CD14-positive monocyte (primary cell): ENCODE results near the gene EPAS1. TPM values are rescaled to one million over a fixed set of nuclear protein-coding genes. Genes with fewer than 3 reads are reported as not detected.

Experiments
- DNase-seq, 3 donors: peaks; one replicate each; pipeline ENCODE4 v3.0.0-alpha.2; 2011 to 2022
- H2AFZ ChIP-seq: 2 replicates; pipeline ENCODE4 v1.6.0; 2012; ENCODE audit warnings: mild to moderate bottlenecking, low read depth, low read length, inconsistent platforms; ENCODE audit not compliant: insufficient read depth, poor library complexity, severe bottlenecking
- H3K27ac ChIP-seq, 2 donors: 1 replicate in 1 of 2; 2 replicates in 1 of 2; pipeline ENCODE4 v1.5.1; 2012 to 2013; ENCODE audit warnings: low read length in 2 of 2, control low read depth in 1 of 2, inconsistent platforms in 1 of 2, low read depth in 1 of 2, mild to moderate bottlenecking in 1 of 2
- H3K27me3 ChIP-seq, 2 donors: one replicate each; pipeline versions ENCODE4 v1.6.0 to v1.6.1; 2011 to 2013; ENCODE audit warnings: low read length in 2 of 2; ENCODE audit not compliant: control insufficient read depth in 2 of 2, insufficient read depth in 2 of 2
- H3K36me3 ChIP-seq, 2 donors: replicated peaks in 1 of 2; 1 replicate in 1 of 2; 2 replicates in 1 of 2; pipeline versions ENCODE4 v1.5.1 to v1.6.1; 2012 to 2013; ENCODE audit warnings: low read length in 2 of 2, control low read depth in 1 of 2, inconsistent platforms in 1 of 2, mild to moderate bottlenecking in 1 of 2; ENCODE audit not compliant: insufficient read depth in 2 of 2, control insufficient read depth in 1 of 2
- H3K4me1 ChIP-seq, 2 donors: 1 replicate in 1 of 2; 2 replicates in 1 of 2; pipeline versions ENCODE4 v1.5.1 to v1.6.1; 2012 to 2013; ENCODE audit warnings: low read length in 2 of 2, control low read depth in 1 of 2, inconsistent platforms in 1 of 2, mild to moderate bottlenecking in 1 of 2, moderate library complexity in 1 of 2; ENCODE audit not compliant: insufficient read depth in 2 of 2, control insufficient read depth in 1 of 2
- H3K4me2 ChIP-seq: replicated peaks from 2 replicates; pipeline ENCODE3; 2012; ENCODE audit warnings: low read length, moderate library complexity, mild to moderate bottlenecking; ENCODE audit not compliant: poor library complexity, severe bottlenecking; ENCODE audit errors: extremely low read depth
- H3K4me3 ChIP-seq, 3 experiments: fragments of 200-600 bp in 1 of 3; sonication (generic) in 1 of 3; replicated peaks in 1 of 3; 1 replicate in 2 of 3; 2 replicates in 1 of 3; pipeline ENCODE4 v1.5.1; 2011 to 2013; ENCODE audit warnings: low read length in 3 of 3, mild to moderate bottlenecking in 3 of 3, control low read depth in 2 of 3, low read depth in 2 of 3, inconsistent platforms in 1 of 3, moderate library complexity in 1 of 3
- H3K79me2 ChIP-seq: 2 replicates; pipeline ENCODE4 v1.6.0; 2012; ENCODE audit warnings: mild to moderate bottlenecking, control low read depth, inconsistent platforms, low read length, moderate library complexity; ENCODE audit not compliant: insufficient read depth
- H3K9ac ChIP-seq: 2 replicates; pipeline ENCODE4 v1.6.0; 2017; ENCODE audit warnings: low read length, mild to moderate bottlenecking; ENCODE audit not compliant: insufficient read depth, poor library complexity, severe bottlenecking
- H3K9me3 ChIP-seq, 2 donors: replicated peaks in 1 of 2; 1 replicate in 1 of 2; 2 replicates in 1 of 2; pipeline versions ENCODE4 v1.5.1 to v1.6.1; 2012 to 2013; ENCODE audit warnings: low read length in 2 of 2, control low read depth in 1 of 2; ENCODE audit not compliant: control insufficient read depth in 1 of 2, insufficient read depth in 1 of 2
- H4K20me1 ChIP-seq: 2 replicates; pipeline ENCODE4 v1.6.0; 2012; ENCODE audit warnings: mild to moderate bottlenecking, low read length, control low read depth, moderate library complexity; ENCODE audit not compliant: insufficient read depth
- H3K27ac Mint-ChIP-seq, 7 donors: one replicate each; pipeline ENCODE4 v1.8.0; 2020; ENCODE audit warnings: mild to moderate bottlenecking in 7 of 7, mixed read lengths in 7 of 7, moderate library complexity in 6 of 7, inconsistent platforms in 2 of 7
- H3K27me3 Mint-ChIP-seq, 3 donors: one replicate each; pipeline ENCODE4 v1.8.0; 2021 to 2022; ENCODE audit warnings: low read depth in 3 of 3, mild to moderate bottlenecking in 3 of 3, mixed read lengths in 3 of 3, moderate library complexity in 3 of 3, inconsistent platforms in 1 of 3
- H3K36me3 Mint-ChIP-seq, 2 donors: one replicate each; pipeline ENCODE4 v1.8.0; 2020; ENCODE audit warnings: mixed read lengths in 2 of 2, inconsistent platforms in 1 of 2, mild to moderate bottlenecking in 1 of 2
- H3K4me1 Mint-ChIP-seq: one replicate; pipeline ENCODE4 v1.8.0; 2020; ENCODE audit warnings: mild to moderate bottlenecking, mixed read lengths
- H3K4me3 Mint-ChIP-seq, 2 donors: one replicate each; pipeline ENCODE4 v1.8.0; 2020; ENCODE audit warnings: mild to moderate bottlenecking in 2 of 2, mixed read lengths in 2 of 2, moderate library complexity in 1 of 2
- H3K9me3 Mint-ChIP-seq, 7 donors: one replicate each; pipeline ENCODE4 v1.8.0; 2020 to 2022; ENCODE audit warnings: mixed read lengths in 7 of 7, mild to moderate bottlenecking in 6 of 7, moderate library complexity in 6 of 7, inconsistent platforms in 2 of 7
- whole genome bisulfite sequencing: methylation state at CpG from one replicate; pipeline ENCODE4 v1.1.5; 2013; ENCODE audit warnings: missing lambda C conversion rate; ENCODE audit not compliant: insufficient coverage; 5-methylcytosine and 5-hydroxymethylcytosine counted together
- intact Hi-C, 2 donors: fragments of 100-400 bp; cut with micrococcal nuclease; formaldehyde crosslinking; loops; one replicate each; pipeline versions ENCODE4 v1.15.0 to v1.15.1; 2023
- polyA plus RNA-seq, 3 donors: library from polyadenylated mRNA; depleted of rRNA in 1 of 3; unstranded in 2 of 3; stranded (reverse) in 1 of 3; fragments of 300-500 nt in 2 of 3; fragments of >200 nt in 1 of 3; fragmentation: Illumina TruSeq in 2 of 3; gene quantifications; 1 replicate in 2 of 3; 2 replicates in 1 of 3; pipeline ENCODE4 v1.2.3, GENCODE V29; 2012 to 2021
- TF ChIP-seq, protein P1 (sequence below): fragments of 200-600 bp; IDR thresholded peaks from one replicate; pipeline ENCODE4 v1.8.0; 2022; ENCODE audit warnings: antibody characterized with exemption, mild to moderate bottlenecking

Gene EPAS1
- polyA plus RNA-seq, 3 donors, result 0.11 to 1.0 (median 0.88) TPM

DNA sequence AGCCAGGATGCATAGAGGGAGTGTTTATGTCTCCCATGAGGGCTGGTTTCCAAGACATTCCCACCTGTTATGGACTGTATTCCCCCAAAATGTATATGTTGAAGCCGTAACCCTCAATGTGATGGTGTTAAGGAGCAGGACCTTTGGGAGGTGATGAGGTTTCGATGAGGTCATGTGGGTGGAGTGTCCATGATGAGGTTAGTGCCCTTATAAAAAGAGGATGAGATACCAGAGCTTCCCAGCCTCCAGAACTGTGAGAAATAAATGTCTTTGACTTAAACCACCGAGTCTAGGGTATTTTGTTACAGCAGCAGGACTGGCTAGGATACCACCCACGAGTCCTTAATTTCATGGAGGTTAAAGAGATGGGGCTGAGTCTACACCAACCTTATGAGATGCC, 22.6 kb upstream of the EPAS1 start:
- H3K4me3 ChIP-seq, result no peak overlapping the region
- peaks cover 17% of the 10 kb centered on the region in 2 donors for H3K4me1 ChIP-seq
- H3K4me2 ChIP-seq, result no peak overlapping the region
- peaks cover 10 to 26% (median 10%) of the 10 kb centered on the region in 3 donors for H3K27me3 Mint-ChIP-seq
- WGBS, result 86% methylated on average over 1 of the region's 4 CpGs
- H3K27me3 ChIP-seq, result peaks cover 0 to 19% of the 10 kb centered on the region in 2 donors
- H4K20me1 ChIP-seq, result no peaks in the 10 kb centered on the region
- no peaks in the 10 kb centered on the region for H3K36me3 Mint-ChIP-seq
- no peak overlapping the region for H3K9ac ChIP-seq
- no peak for DNase-seq
- intact Hi-C loops, result no loop called here
- H3K79me2 ChIP-seq, result no peaks in the 10 kb centered on the region
- no peak overlapping the region for H3K4me3 Mint-ChIP-seq
- no peak overlapping the region for H3K27ac Mint-ChIP-seq
- H2AFZ ChIP-seq, result no peak overlapping the region
- H3K9me3 Mint-ChIP-seq, result no peaks in the 10 kb centered on the region
- TF ChIP-seq, protein P1, sequence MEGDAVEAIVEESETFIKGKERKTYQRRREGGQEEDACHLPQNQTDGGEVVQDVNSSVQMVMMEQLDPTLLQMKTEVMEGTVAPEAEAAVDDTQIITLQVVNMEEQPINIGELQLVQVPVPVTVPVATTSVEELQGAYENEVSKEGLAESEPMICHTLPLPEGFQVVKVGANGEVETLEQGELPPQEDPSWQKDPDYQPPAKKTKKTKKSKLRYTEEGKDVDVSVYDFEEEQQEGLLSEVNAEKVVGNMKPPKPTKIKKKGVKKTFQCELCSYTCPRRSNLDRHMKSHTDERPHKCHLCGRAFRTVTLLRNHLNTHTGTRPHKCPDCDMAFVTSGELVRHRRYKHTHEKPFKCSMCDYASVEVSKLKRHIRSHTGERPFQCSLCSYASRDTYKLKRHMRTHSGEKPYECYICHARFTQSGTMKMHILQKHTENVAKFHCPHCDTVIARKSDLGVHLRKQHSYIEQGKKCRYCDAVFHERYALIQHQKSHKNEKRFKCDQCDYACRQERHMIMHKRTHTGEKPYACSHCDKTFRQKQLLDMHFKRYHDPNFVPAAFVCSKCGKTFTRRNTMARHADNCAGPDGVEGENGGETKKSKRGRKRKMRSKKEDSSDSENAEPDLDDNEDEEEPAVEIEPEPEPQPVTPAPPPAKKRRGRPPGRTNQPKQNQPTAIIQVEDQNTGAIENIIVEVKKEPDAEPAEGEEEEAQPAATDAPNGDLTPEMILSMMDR, result no peak
- H3K4me1 Mint-ChIP-seq, result peaks cover 18% of the 10 kb centered on the region
- H3K36me3 ChIP-seq, result no peaks in the 10 kb centered on the region
- H3K9me3 ChIP-seq, result no peaks in the 10 kb centered on the region
- no peak overlapping the region for H3K27ac ChIP-seq

DNA sequence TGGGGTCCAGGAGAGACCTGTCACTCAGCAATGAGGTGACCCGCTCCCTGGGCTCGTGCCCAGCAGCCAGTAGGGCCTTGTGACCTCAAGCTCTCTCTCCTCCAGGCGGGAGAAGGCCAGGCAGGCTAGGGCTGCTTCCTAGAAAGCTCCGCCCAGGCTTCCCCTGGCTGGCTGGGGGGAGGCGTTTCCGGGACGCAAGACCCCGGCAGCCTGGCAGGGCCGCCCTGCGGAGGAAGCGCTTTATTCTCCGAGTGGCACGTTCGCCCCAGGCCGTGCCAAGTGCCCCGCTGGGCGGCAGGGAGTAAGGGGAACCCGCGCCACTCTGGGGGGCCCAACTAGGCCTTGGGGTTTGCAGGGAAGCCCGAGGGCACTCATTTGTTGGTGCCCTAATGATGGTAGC, 21.2 kb upstream of the EPAS1 start:
- Histone ChIP-seq H4K20me1 (no peaks in the 10 kb centered on the region), H3K27ac (no peak overlapping the region), H3K79me2 (no peaks in the 10 kb centered on the region), H3K4me3 (no peak overlapping the region), H3K4me2 (peak overlapping the region; percentile 26), H3K9ac (peak overlapping the region; percentile 25), H3K9me3 (no peaks in the 10 kb centered on the region), H3K36me3 (no peaks in the 10 kb centered on the region), H3K4me1 (peaks cover 6% of the 10 kb centered on the region in 2 donors), H2AFZ (peak overlapping the region; percentile 73), H3K27me3 (peaks cover 0 to 19% of the 10 kb centered on the region in 2 donors)
- H3K4me3 Mint-ChIP-seq, result no peak overlapping the region
- DNase-seq, result no peak
- intact Hi-C loops, result no loop called here
- no peaks in the 10 kb centered on the region for H3K36me3 Mint-ChIP-seq
- H3K4me1 Mint-ChIP-seq, result peaks cover 7% of the 10 kb centered on the region
- 0% methylated on average over 17 of the region's 20 CpGs for WGBS
- no peak overlapping the region for H3K27ac Mint-ChIP-seq
- H3K9me3 Mint-ChIP-seq, result no peaks in the 10 kb centered on the region
- TF ChIP-seq, protein P1, result no peak
- peaks cover 10 to 26% (median 10%) of the 10 kb centered on the region in 3 donors for H3K27me3 Mint-ChIP-seq
